ENCODE data around the gene DIAPH2. TPM values are rescaled to one million over a fixed set of nuclear protein-coding genes. Genes with fewer than 3 reads are reported as not detected.

Gene DIAPH2
- total and polyA plus RNA-seq, 2 experiments from 2014 or later, result 16.2 to 56.6 TPM

DNA sequence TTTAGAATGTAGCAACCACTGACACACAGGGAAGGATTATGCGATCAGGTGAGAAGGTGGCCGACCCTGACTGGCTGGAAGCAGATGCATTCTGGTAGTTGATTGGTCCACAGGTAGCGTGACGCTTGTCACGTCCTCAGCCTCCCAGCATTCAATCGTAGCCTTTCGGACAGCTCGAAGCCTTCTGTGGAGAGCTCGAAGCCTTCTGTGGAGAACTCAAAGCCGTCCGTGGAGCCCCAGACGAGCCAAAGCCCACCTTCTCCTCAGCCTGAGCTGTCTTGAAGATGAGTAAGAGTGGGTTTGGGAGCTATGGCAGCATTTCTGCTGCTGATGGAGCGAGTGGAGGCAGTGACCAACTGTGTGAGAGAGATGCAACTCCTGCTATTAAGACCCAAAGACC is 199.4 kb downstream of the DIAPH2 start:
- Histone ChIP-seq H3F3A (replicated peaks; ENCODE audit: low read depth) (no peaks in the 10 kb centered on the region), H4K20me1 (replicated peaks; ENCODE audit: insufficient read depth) (no peaks in the 10 kb centered on the region), H3K27ac (ENCODE audit: low read depth) (no peak overlapping the region), H3K4me3 (no peak overlapping the region), H2AFZ (no peak overlapping the region), H3K4me1 (ENCODE audit: insufficient read depth) (no peaks in the 10 kb centered on the region), H3K4me2 (no peak overlapping the region), H3K27me3 (ENCODE audit: insufficient read depth) (no peaks in the 10 kb centered on the region), H3K9me2 (ENCODE audit: insufficient read depth) (no peaks in the 10 kb centered on the region), H3K36me3 (ENCODE audit: insufficient read depth) (no peaks in the 10 kb centered on the region), H3K79me2 (replicated peaks; ENCODE audit: insufficient read depth) (no peaks in the 10 kb centered on the region)
- Mint-ChIP-seq H3K27me3 (ENCODE audit: insufficient read depth, low read depth, poor library complexity) (no peaks in the 10 kb centered on the region), H3K4me1 (peaks cover 4% of the 10 kb centered on the region; the same call in 1 of the 3 replicates), H3K27ac (no peak overlapping the region), H3K36me3 (ENCODE audit: low read depth) (no peaks in the 10 kb centered on the region), H3K4me3 (no peak overlapping the region), H3K9me3 (no peaks in the 10 kb centered on the region)
- TF ChIP-seq, protein P1, sequence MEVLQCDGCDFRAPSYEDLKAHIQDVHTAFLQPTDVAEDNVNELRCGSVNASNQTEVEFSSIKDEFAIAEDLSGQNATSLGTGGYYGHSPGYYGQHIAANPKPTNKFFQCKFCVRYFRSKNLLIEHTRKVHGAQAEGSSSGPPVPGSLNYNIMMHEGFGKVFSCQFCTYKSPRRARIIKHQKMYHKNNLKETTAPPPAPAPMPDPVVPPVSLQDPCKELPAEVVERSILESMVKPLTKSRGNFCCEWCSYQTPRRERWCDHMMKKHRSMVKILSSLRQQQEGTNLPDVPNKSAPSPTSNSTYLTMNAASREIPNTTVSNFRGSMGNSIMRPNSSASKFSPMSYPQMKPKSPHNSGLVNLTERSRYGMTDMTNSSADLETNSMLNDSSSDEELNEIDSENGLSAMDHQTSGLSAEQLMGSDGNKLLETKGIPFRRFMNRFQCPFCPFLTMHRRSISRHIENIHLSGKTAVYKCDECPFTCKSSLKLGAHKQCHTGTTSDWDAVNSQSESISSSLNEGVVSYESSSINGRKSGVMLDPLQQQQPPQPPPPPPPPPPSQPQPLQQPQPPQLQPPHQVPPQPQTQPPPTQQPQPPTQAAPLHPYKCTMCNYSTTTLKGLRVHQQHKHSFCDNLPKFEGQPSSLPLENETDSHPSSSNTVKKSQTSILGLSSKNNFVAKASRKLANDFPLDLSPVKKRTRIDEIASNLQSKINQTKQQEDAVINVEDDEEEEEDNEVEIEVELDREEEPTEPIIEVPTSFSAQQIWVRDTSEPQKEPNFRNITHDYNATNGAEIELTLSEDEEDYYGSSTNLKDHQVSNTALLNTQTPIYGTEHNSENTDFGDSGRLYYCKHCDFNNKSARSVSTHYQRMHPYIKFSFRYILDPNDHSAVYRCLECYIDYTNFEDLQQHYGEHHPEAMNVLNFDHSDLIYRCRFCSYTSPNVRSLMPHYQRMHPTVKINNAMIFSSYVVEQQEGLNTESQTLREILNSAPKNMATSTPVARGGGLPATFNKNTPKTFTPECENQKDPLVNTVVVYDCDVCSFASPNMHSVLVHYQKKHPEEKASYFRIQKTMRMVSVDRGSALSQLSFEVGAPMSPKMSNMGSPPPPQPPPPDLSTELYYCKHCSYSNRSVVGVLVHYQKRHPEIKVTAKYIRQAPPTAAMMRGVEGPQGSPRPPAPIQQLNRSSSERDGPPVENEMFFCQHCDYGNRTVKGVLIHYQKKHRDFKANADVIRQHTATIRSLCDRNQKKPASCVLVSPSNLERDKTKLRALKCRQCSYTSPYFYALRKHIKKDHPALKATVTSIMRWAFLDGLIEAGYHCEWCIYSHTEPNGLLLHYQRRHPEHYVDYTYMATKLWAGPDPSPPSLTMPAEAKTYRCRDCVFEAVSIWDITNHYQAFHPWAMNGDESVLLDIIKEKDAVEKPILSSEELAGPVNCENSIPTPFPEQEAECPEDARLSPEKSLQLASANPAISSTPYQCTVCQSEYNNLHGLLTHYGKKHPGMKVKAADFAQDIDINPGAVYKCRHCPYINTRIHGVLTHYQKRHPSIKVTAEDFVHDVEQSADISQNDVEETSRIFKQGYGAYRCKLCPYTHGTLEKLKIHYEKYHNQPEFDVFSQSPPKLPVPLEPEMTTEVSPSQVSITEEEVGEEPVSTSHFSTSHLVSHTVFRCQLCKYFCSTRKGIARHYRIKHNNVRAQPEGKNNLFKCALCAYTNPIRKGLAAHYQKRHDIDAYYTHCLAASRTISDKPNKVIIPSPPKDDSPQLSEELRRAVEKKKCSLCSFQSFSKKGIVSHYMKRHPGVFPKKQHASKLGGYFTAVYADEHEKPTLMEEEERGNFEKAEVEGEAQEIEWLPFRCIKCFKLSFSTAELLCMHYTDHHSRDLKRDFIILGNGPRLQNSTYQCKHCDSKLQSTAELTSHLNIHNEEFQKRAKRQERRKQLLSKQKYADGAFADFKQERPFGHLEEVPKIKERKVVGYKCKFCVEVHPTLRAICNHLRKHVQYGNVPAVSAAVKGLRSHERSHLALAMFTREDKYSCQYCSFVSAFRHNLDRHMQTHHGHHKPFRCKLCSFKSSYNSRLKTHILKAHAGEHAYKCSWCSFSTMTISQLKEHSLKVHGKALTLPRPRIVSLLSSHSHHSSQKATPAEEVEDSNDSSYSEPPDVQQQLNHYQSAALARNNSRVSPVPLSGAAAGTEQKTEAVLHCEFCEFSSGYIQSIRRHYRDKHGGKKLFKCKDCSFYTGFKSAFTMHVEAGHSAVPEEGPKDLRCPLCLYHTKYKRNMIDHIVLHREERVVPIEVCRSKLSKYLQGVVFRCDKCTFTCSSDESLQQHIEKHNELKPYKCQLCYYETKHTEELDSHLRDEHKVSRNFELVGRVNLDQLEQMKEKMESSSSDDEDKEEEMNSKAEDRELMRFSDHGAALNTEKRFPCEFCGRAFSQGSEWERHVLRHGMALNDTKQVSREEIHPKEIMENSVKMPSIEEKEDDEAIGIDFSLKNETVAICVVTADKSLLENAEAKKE (CRISPR knock-in tag; IDR thresholded peaks at IDR 0.05), result no peak
- TF ChIP-seq EZH2phosphoT487 (IDR thresholded peaks at IDR 0.05; ENCODE audit: unreplicated experiment) (no peak), ZNF331 (CRISPR knock-in tag; IDR thresholded peaks at IDR 0.05; ENCODE audit: low read depth) (no peak), POLR2AphosphoS5 (IDR thresholded peaks at IDR 0.05; ENCODE audit: low read depth) (no peak), EZH2 (IDR thresholded peaks at IDR 0.05; ENCODE audit: low read depth, unreplicated experiment) (no peak), STAT1 (IDR thresholded peaks at IDR 0.05; ENCODE audit: unreplicated experiment) (no peak), NANOG (IDR thresholded peaks at IDR 0.05; ENCODE audit: borderline replicate concordance) (no peak), JUNB (IDR thresholded peaks at IDR 0.05; ENCODE audit: unreplicated experiment) (no peak), CREB1 (CRISPR knock-in tag; IDR thresholded peaks at IDR 0.05; ENCODE audit: low read depth) (no peak)
- TF ChIP-seq, protein P2, sequence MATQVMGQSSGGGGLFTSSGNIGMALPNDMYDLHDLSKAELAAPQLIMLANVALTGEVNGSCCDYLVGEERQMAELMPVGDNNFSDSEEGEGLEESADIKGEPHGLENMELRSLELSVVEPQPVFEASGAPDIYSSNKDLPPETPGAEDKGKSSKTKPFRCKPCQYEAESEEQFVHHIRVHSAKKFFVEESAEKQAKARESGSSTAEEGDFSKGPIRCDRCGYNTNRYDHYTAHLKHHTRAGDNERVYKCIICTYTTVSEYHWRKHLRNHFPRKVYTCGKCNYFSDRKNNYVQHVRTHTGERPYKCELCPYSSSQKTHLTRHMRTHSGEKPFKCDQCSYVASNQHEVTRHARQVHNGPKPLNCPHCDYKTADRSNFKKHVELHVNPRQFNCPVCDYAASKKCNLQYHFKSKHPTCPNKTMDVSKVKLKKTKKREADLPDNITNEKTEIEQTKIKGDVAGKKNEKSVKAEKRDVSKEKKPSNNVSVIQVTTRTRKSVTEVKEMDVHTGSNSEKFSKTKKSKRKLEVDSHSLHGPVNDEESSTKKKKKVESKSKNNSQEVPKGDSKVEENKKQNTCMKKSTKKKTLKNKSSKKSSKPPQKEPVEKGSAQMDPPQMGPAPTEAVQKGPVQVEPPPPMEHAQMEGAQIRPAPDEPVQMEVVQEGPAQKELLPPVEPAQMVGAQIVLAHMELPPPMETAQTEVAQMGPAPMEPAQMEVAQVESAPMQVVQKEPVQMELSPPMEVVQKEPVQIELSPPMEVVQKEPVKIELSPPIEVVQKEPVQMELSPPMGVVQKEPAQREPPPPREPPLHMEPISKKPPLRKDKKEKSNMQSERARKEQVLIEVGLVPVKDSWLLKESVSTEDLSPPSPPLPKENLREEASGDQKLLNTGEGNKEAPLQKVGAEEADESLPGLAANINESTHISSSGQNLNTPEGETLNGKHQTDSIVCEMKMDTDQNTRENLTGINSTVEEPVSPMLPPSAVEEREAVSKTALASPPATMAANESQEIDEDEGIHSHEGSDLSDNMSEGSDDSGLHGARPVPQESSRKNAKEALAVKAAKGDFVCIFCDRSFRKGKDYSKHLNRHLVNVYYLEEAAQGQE (IDR thresholded peaks at IDR 0.05; ENCODE audit: unreplicated experiment), result no peak
- TF ChIP-seq, protein P3, sequence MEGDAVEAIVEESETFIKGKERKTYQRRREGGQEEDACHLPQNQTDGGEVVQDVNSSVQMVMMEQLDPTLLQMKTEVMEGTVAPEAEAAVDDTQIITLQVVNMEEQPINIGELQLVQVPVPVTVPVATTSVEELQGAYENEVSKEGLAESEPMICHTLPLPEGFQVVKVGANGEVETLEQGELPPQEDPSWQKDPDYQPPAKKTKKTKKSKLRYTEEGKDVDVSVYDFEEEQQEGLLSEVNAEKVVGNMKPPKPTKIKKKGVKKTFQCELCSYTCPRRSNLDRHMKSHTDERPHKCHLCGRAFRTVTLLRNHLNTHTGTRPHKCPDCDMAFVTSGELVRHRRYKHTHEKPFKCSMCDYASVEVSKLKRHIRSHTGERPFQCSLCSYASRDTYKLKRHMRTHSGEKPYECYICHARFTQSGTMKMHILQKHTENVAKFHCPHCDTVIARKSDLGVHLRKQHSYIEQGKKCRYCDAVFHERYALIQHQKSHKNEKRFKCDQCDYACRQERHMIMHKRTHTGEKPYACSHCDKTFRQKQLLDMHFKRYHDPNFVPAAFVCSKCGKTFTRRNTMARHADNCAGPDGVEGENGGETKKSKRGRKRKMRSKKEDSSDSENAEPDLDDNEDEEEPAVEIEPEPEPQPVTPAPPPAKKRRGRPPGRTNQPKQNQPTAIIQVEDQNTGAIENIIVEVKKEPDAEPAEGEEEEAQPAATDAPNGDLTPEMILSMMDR (conservative IDR thresholded peaks at IDR 0.05; ENCODE audit: low read depth in 2 of 2), result no peak
- DNase-seq (ENCODE audit: low spot score) (no peak), ATAC-seq (no peak)

All from GM23338 (cell line).